Measurements from ENCODE around the gene IGSF23. TPM values are rescaled to one million over a fixed set of nuclear protein-coding genes. Genes with fewer than 3 reads are reported as not detected.

Gene IGSF23
- total RNA-seq, 1 donor from 2014 or later: not detected

DNA sequence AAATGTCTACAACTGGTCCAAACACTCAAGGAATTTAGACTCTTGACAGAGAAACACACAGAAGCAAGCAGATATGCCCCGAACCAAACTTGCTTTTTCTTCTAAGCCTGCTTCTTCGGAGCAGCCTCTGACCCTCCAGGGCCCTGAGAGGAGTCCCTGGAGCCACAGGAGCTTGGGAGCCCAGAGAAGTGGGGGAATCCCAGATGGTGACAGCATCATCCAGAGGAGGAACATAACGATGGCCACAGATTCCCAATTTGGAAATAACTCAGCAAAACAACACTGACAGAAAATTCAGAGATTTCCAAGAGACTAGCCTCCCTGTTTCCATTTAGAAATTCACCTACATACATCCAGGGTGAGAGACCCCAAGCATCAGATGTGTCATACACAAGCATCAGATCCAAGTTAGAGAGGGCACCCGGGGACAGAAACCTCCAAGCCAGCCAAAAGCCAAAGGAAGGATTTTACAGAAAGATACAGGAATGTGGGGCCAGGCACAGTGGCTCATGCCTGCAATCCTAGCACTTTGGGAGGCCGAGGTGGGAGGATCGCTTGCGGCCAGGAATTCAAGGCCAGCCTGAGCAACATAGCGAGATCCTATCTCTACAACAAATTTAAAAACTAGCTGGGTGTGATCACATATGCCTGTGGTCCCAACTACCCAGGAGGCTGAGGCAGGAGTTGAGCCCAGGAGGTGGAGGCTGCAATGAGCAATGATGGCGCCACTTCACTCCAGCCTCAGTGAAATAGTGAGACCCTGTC lies 28.3 kb downstream of the IGSF23 start:
- Mint-ChIP-seq H3K27me3 (peaks cover 28% of the 10 kb centered on the region), H3K36me3 (ENCODE audit: low read depth) (no peaks in the 10 kb centered on the region), H3K4me3 (no peak overlapping the region), H3K27ac (no peak overlapping the region), H3K4me1 (peaks cover 5% of the 10 kb centered on the region), H3K9me3 (no peaks in the 10 kb centered on the region)
- CTCF ChIA-PET: no interaction called here
- POLR2A ChIA-PET: no interaction called here
- ATAC-seq (ENCODE audit: low read depth) (no peak), DNase-seq (no peak)
- intact Hi-C loops (cut with micrococcal nuclease): no loop called here
- TF ChIP-seq, protein P1, sequence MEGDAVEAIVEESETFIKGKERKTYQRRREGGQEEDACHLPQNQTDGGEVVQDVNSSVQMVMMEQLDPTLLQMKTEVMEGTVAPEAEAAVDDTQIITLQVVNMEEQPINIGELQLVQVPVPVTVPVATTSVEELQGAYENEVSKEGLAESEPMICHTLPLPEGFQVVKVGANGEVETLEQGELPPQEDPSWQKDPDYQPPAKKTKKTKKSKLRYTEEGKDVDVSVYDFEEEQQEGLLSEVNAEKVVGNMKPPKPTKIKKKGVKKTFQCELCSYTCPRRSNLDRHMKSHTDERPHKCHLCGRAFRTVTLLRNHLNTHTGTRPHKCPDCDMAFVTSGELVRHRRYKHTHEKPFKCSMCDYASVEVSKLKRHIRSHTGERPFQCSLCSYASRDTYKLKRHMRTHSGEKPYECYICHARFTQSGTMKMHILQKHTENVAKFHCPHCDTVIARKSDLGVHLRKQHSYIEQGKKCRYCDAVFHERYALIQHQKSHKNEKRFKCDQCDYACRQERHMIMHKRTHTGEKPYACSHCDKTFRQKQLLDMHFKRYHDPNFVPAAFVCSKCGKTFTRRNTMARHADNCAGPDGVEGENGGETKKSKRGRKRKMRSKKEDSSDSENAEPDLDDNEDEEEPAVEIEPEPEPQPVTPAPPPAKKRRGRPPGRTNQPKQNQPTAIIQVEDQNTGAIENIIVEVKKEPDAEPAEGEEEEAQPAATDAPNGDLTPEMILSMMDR (IDR thresholded peaks at IDR 0.05): no peak

DNA sequence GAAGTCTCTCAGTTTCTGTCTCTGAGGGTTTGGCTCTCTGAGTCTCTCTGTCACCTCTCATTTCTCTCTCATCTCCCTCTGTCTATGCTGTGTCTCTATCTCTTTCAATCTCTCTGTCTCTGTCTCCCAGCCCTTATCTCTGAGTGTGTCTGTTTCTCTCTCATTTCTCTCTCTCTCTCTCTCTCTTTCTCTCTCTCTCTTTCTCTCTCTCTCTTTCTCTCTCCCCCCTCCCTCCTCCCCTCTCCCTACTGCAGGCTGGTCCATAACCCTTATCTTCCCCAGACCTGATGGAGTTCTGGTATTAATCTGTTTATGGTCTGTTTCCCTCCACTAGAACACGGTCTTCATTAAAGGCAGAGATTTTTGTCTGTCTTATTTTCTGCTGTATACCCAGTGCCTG lies 29.0 kb downstream of the IGSF23 start:
- Mint-ChIP-seq H3K9me3 (no peaks in the 10 kb centered on the region), H3K27me3 (peaks cover 33% of the 10 kb centered on the region), H3K4me1 (peaks cover 5% of the 10 kb centered on the region), H3K36me3 (ENCODE audit: low read depth) (no peaks in the 10 kb centered on the region), H3K4me3 (no peak overlapping the region), H3K27ac (no peak overlapping the region)
- no peak for ATAC-seq (ENCODE audit: low read depth)
- TF ChIP-seq, protein P1 (IDR thresholded peaks at IDR 0.05): no peak
- POLR2A ChIA-PET: no interaction called here
- intact Hi-C loops (cut with micrococcal nuclease): no loop called here
- CTCF ChIA-PET: no interaction called here
- no peak for DNase-seq

DNA sequence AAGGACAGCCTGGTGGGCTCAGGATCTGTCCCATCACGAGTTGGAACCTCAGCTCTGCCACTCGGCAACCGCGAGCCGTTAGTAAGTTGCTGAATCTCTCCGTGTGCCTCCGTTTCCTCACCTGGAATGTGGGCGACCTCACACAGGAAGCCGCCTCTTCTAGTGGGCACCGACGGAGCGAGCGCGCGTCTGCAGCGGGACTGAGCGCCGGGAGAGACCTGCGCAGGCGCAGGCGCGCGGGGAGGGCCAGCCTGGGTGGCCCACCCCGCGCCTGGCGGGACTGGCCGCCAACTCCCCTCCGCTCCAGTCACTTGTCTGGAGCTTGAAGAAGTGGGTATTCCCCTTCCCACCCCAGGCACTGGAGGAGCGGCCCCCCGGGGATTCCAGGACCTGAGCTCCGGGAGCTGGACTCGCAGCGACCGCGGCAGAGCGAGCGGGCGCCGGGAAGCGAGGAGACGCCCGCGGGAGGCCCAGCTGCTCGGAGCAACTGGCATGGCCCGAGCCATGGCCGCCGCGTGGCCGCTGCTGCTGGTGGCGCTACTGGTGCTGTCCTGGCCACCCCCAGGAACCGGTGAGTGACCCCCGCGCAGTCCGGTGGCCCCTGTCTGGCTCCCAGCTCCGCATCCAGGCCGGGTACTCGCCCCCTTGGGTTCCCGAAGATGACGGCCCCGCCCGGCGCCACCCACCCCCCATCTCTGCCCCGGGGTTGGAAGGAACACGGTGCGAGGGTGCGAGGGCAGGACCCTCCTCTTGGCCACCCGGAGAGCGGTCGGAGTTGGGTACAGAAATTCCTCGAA lies 30.4 kb downstream of the IGSF23 start, which contains the start of gene PVR:
PVR (plus strand) TSS at position 306 of the 797 bp plus-strand sequence; CDS start at position 493, 187 bp downstream.
- intact Hi-C loops (cut with micrococcal nuclease): no loop called here
- H3K4me1 Mint-ChIP-seq: peaks cover 5% of the 10 kb centered on the region
- POLR2A ChIA-PET: interaction anchor here (0.5 kb wide), 1 partner anchor 897 kb away, joined by 3 read pairs; no protein-coding TSS in a partner anchor
- H3K27me3 Mint-ChIP-seq: peaks cover 33% of the 10 kb centered on the region
- CTCF ChIA-PET: no interaction called here
- TF ChIP-seq, protein P1 (IDR thresholded peaks at IDR 0.05): no peak
- ATAC-seq (ENCODE audit: low read depth) (no peak), DNase-seq (no peak)
- no peak within 1 kb of the TSS for H3K27ac Mint-ChIP-seq
- H3K4me3 Mint-ChIP-seq: peak within 1 kb of the TSS; percentile 44
- no peaks in the 10 kb centered on the region for H3K9me3 Mint-ChIP-seq
- no peaks in the 10 kb centered on the region for H3K36me3 Mint-ChIP-seq (ENCODE audit: low read depth)

DNA sequence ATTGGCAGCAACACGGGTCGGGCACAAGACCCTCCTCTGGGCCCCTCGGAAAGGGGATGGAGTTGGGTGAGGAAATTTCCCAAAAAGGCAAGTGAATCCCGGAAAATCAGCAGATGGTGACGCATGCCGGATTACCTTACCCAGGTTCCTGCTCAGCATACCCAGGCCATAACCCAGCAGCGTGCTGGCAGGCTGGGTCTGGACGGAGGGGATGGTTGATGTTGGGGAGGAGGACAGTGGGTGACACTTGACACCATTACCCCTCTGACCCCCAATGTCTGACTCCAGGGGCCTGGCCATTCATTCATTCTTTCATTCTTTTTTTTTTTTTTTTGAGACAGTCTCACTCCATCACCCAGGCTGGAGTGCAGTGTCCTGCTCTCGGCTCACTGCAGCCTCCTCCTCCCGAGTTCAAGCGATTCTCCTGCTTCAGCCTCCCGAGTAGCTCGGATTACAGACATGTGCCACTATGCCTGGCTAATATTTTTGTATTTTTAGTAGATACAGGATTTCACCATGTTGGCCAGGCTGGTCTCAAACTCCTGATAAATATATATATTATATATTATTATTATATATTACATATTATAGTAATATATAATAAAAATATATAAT lies 31.1 kb downstream of the IGSF23 start:
- intact Hi-C loops (cut with micrococcal nuclease): no loop called here
- ATAC-seq (ENCODE audit: low read depth): no peak

More for the DNA sequence above, 31.1 kb downstream of the IGSF23 start:
- peaks cover 33% of the 10 kb centered on the region for H3K27me3 Mint-ChIP-seq
- ChIA-PET CTCF (no interaction called here), POLR2A (interaction anchor here (0.5 kb wide), 1 partner anchor 898 kb away, joined by 3 read pairs; no protein-coding TSS in a partner anchor)
- peak overlapping the region; percentile 44 for H3K4me3 Mint-ChIP-seq
- no peak for DNase-seq
- no peak overlapping the region for H3K27ac Mint-ChIP-seq
- H3K36me3 Mint-ChIP-seq (ENCODE audit: low read depth): no peaks in the 10 kb centered on the region
- TF ChIP-seq, protein P1 (IDR thresholded peaks at IDR 0.05): no peak
- H3K4me1 Mint-ChIP-seq: peaks cover 5% of the 10 kb centered on the region
- no peaks in the 10 kb centered on the region for H3K9me3 Mint-ChIP-seq

All from activated B cell treated with CpG ODN at 0.5 μM for 24 hours (primary cell).